Endodermal cell (in vitro differentiated cells): ENCODE data around the gene ZNF768. TPM values are rescaled to one million over a fixed set of nuclear protein-coding genes. Genes with fewer than 3 reads are reported as not detected.

Experiments
- DNase-seq: peaks from one replicate; pipeline ENCODE4 v3.0.0-alpha.2; 2017
- H3K27ac ChIP-seq: 2 replicates; pipeline ENCODE4 v1.5.1; 2013; ENCODE audit warnings: mild to moderate bottlenecking, low read depth, low read length, moderate library complexity
- H3K27me3 ChIP-seq: 2 replicates; pipeline ENCODE4 v1.6.1; 2013; ENCODE audit warnings: mild to moderate bottlenecking, low read length, moderate library complexity; ENCODE audit not compliant: insufficient read depth, control insufficient read depth, poor library complexity, severe bottlenecking
- H3K36me3 ChIP-seq: 2 replicates; pipeline ENCODE4 v1.7.0; 2013; ENCODE audit warnings: mild to moderate bottlenecking, low read length, moderate library complexity; ENCODE audit not compliant: control insufficient read depth, insufficient read depth
- H3K4me1 ChIP-seq: one replicate; pipeline ENCODE4 v1.7.0; 2013; ENCODE audit warnings: low read length; ENCODE audit not compliant: control insufficient read depth, insufficient read depth
- H3K4me3 ChIP-seq: 2 replicates; pipeline ENCODE4 v1.5.1; 2013; ENCODE audit warnings: mild to moderate bottlenecking, low read length, moderate library complexity
- H3K9ac ChIP-seq: 2 replicates; pipeline ENCODE4 v1.6.1; 2013; ENCODE audit warnings: mild to moderate bottlenecking, low read length, moderate library complexity; ENCODE audit not compliant: poor library complexity, severe bottlenecking; ENCODE audit errors: extremely low read depth
- H3K9me3 ChIP-seq: 2 replicates; pipeline ENCODE4 v1.6.1; 2013; ENCODE audit warnings: mild to moderate bottlenecking, low read length, moderate library complexity; ENCODE audit not compliant: control insufficient read depth
- H3K27ac Mint-ChIP-seq: 2 replicates; pipeline ENCODE4 v1.8.0; 2020; ENCODE audit warnings: mixed read lengths
- H3K27me3 Mint-ChIP-seq: 2 replicates; pipeline ENCODE4 v1.8.0; 2021; ENCODE audit warnings: mild to moderate bottlenecking, mixed read lengths; ENCODE audit not compliant: insufficient read depth
- H3K36me3 Mint-ChIP-seq: 2 replicates; pipeline ENCODE4 v1.8.0; 2020; ENCODE audit warnings: low read depth, mixed read lengths
- H3K4me1 Mint-ChIP-seq: 2 replicates; pipeline ENCODE4 v1.8.0; 2020; ENCODE audit warnings: mixed read lengths
- H3K4me3 Mint-ChIP-seq: 2 replicates; pipeline ENCODE4 v1.8.0; 2020; ENCODE audit warnings: mild to moderate bottlenecking, moderate library complexity, mixed read lengths
- H3K9me3 Mint-ChIP-seq: 2 replicates; pipeline ENCODE4 v1.8.0; 2020; ENCODE audit warnings: mild to moderate bottlenecking, mixed read lengths
- CTCF ChIP-seq: fragments of 200-600 bp; sonication (generic); conservative IDR thresholded peaks from 2 replicates; pipeline ENCODE4 v1.5.0; 2021; ENCODE audit warnings: antibody characterized with exemption, mild to moderate bottlenecking
- WGBS, 2 experiments: methylation state at CpG; one replicate each; pipeline versions ENCODE4 v1.1.5 to v1.1.7; 2013; ENCODE audit warnings: missing lambda C conversion rate in 2 of 2, mixed read lengths in 1 of 2; ENCODE audit not compliant: insufficient coverage in 1 of 2, insufficient read length in 1 of 2; 5-methylcytosine and 5-hydroxymethylcytosine counted together
- total RNA-seq, 2 donors: library from RNA; stranded (reverse); fragmentation: NEBNext Ultra II Directional in 1 of 2; extraction: Animal tissue kit (Norgen Biotek cat#: 25700) in 1 of 2; gene quantifications; 2 replicates in 1 of 2; 3 replicates in 1 of 2; pipeline ENCODE4 v1.2.1, GENCODE V29; 2021

The ZNF768 gene
- total RNA-seq, 2 donors from 2014 or later: 47.0 to 59.2 TPM

GRCh38 chr16:30491744-30492308 lies 34.5 kb downstream of the ZNF768 start:
- no peaks in the 10 kb centered on the region for H3K9me3 ChIP-seq
- TF ChIP-seq CTCF: no peak
- H3K4me1 ChIP-seq: no peaks in the 10 kb centered on the region
- no peaks in the 10 kb centered on the region for H3K36me3 ChIP-seq
- 80 to 91% methylated on average over 5 to 6 of the region's 6 CpGs for WGBS, 2 experiments
- Mint-ChIP-seq H3K27ac (no peak overlapping the region), H3K4me3 (no peak overlapping the region), H3K4me1 (peaks cover 8% of the 10 kb centered on the region), H3K27me3 (peaks cover 9% of the 10 kb centered on the region), H3K36me3 (no peaks in the 10 kb centered on the region), H3K9me3 (no peaks in the 10 kb centered on the region)
- DNase-seq: no peak
- H3K4me3 ChIP-seq: no peak overlapping the region
- no peak overlapping the region for H3K9ac ChIP-seq
- H3K27ac ChIP-seq: no peak overlapping the region
- H3K27me3 ChIP-seq: no peaks in the 10 kb centered on the region

- no peak for DNase-seq
- H3K9me3 ChIP-seq: no peaks in the 10 kb centered on the region
- Mint-ChIP-seq H3K4me1 (peaks cover 8% of the 10 kb centered on the region), H3K27me3 (peaks cover 9% of the 10 kb centered on the region), H3K27ac (no peak overlapping the region), H3K36me3 (no peaks in the 10 kb centered on the region), H3K9me3 (no peaks in the 10 kb centered on the region), H3K4me3 (no peak overlapping the region)
- 88 to 94% methylated on average over 4 of the region's 4 CpGs for WGBS, 2 experiments
- H3K27ac ChIP-seq: no peak overlapping the region
- no peaks in the 10 kb centered on the region for H3K4me1 ChIP-seq
- no peak for TF ChIP-seq CTCF
- H3K4me3 ChIP-seq: no peak overlapping the region
- H3K36me3 ChIP-seq: no peaks in the 10 kb centered on the region
- no peaks in the 10 kb centered on the region for H3K27me3 ChIP-seq
- no peak overlapping the region for H3K9ac ChIP-seq
These were observed 35.1 kb downstream of the ZNF768 start for GRCh38 chr16:30491229-30491628.

- H3K36me3 ChIP-seq: no peaks in the 10 kb centered on the region
- H3K4me1 ChIP-seq: no peaks in the 10 kb centered on the region
- no peak overlapping the region for H3K4me3 ChIP-seq
- H3K4me1 Mint-ChIP-seq: peaks cover 8% of the 10 kb centered on the region
- H3K9me3 ChIP-seq: no peaks in the 10 kb centered on the region
- H3K27me3 ChIP-seq: no peaks in the 10 kb centered on the region
- no peak overlapping the region for H3K9ac ChIP-seq
- no peak for TF ChIP-seq CTCF
- no peak overlapping the region for H3K27ac ChIP-seq
- no peaks in the 10 kb centered on the region for H3K36me3 Mint-ChIP-seq
- no peak overlapping the region for H3K27ac Mint-ChIP-seq
- H3K4me3 Mint-ChIP-seq: no peak overlapping the region
- no peak for DNase-seq
- H3K9me3 Mint-ChIP-seq: no peaks in the 10 kb centered on the region
- 69 to 84% methylated on average over 4 to 6 of the region's 6 CpGs for WGBS, 2 experiments
- H3K27me3 Mint-ChIP-seq: peaks cover 9% of the 10 kb centered on the region
These were observed 36.2 kb downstream of the ZNF768 start for GRCh38 chr16:30490210-30490609.
